ENCODE data around the gene CARD19.
"Not testable (repeated sequence)": the region's sequence is repeated elsewhere in the genome, so short reads cannot be mapped to it uniquely, and the experiment has no call there.

CARD19 gene

GRCh38 chr9:93108291-93109041 is 12.4 kb downstream of the CARD19 start:
- DNase-seq = no peak

DNA sequence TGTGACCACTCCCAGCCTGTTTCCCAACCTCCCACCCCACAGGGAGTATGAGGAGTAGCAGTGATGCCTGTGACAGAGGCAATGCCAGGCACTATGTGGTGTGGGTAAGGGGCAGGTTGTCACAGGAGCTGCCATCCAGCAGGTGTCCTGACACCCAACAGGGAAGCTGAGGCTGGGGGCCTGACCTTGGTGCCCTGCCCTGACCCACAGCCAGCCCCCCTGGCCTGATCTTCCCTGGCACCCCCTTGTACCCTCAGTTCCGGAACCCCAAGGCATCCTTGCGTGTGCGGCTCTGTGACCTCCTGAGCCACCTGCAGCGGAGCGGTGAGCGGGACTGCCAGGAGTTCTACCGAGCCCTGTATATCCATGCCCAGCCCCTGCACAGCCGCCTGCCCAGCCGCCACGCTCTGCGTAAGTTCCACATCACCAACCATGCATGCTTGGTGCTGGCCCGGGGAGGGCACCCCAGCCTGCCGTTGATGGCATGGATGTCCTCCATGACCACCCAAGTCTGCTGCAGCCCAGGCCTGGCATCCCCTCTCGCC is 14.4 kb downstream of the CARD19 start:
- no peak for DNase-seq

DNA sequence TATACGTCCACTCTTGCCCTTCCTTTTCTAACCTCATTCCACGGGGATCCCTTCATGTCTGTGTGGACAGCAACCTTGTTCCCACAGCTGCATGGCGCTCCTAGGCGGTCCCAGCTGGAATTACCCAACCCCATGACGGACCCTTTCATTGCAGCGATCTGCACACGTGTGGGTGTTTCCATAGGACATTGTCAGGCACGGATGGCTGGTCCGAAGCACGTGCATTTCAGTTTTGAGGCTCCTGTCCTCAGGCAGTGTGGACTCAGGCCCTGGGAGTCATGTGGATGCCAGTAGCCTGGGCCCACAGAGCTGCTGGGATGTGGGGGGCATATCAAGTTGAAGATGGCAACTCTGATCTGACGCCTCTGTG is 15.0 kb downstream of the CARD19 start:
- no peak for DNase-seq

DNA sequence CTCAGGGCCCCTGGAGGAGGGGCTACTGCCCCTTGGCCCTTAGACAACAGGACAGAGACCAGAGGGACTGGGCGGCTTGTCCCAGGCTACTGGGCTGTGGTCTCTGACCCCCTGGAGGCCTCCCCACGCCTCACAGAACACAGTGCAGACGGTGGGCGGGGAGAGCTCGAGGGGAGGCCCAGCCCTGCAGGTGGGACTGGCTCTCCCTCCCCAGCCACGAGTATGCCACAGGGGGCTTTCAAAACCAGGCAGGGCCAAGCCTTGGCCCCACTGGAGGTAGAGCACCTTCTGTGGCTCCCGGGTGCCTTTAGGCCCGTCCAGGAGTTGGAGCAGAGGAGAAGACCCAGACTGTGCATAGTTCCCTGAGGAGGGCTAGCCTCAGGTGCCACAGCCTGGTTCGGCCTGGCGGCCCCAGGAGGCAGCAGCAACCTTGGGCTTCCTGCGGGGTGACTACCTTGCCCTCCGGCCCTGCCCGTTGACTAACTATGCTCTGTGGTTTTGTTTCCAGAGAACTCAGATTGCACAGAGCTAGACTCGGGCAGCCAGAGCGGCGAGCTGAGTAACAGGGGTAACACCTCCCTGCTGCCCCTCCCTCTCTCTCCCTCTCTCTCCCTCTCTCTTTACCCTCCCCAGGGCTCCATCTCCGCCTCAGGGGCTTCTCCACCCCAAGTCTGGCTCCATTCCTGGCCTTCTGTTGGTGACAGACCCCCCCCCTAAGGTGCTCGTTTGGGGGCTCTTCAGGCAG is 15.5 kb downstream of the CARD19 start:
- DNase-seq = no peak

- no peak for DNase-seq
Measured at GRCh38 chr9:93112116-93112863, 16.3 kb downstream of the CARD19 start.

DNA sequence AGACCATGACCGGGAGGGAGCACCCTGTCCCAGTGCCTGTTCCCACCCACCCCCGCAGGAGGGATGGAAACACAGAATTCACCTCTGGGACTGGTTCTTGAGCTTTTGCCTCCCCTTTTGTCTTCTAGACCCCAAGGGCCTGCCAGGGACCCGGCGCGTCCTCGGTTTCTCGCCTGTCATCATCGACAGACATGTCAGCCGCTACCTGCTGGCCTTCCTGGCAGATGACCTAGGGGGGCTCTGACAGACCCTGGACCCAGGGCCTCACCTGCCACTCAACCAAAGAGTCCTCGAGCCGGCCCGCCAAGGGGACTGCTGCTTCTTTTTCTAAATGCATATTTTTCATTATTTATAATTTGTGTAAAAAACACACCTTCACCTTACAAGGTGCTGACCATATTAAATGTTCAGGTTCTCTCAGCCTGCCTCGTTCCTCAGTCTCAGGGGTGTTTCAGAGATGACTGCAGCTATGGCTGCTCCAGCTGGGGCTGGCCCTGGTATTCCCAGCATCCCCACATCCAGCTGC is 16.9 kb downstream of the CARD19 start:
- DNase-seq = no peak

DNA sequence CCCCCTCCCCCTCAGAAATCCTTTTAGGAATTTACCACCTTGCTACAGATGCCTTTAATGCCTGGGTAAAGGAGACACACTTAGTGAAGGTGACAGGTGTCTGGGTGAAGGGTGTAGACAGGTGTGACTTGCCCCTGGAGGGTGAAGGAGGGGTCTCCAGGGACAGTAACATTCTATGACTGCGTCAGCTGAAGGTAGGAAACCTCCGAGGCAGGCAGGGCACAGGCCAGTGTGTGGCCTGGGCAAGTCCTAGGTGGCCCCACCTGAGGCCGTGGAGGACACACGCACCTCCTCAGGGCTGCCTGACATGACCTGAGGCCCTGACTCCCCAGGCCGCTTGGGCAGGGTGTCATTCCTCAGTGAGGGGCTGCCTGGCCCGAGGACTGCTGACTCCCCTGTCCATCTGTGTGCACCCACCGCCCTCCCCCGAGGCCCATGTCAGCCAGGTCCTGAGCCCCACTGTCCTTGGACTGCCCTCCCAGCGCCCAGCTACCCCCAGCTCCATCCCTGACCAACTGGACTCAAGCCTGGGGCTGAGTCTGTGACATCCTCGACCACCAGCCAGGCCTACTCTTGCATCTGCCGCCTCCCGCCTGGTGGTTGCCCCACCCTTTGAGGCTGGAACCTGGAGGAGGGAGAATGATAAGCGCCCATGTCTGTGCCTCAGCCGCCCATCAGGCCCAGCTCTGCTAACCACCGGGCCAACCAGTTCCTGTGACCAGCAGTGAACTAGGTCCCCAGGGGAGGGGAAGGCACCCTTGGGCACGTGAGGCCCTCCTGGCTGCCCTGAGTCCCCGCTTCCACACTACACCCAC is 18.4 kb downstream of the CARD19 start:
- no peak for DNase-seq

DNA sequence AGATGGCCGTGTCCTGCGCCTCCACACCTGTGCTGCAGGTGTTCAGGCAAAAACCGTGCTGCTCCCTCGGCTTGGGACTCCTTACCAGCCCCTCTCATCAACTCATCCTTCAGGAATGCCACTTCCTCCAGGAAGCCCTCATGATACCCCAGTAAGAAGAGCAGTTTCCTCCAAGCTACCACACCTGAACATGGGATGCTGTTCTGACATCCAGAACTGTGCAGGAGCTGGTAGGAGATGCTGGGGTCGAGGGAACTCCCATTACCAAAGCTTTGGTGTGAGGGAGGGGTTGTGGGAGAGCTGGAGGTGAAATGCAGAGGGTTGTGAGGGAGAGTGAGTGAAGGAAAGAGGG is 18.9 kb downstream of the CARD19 start:
- DNase-seq = no peak

- DNase-seq = no peak
Measured at GRCh38 chr9:93115486-93116071, 19.6 kb downstream of the CARD19 start.

DNA sequence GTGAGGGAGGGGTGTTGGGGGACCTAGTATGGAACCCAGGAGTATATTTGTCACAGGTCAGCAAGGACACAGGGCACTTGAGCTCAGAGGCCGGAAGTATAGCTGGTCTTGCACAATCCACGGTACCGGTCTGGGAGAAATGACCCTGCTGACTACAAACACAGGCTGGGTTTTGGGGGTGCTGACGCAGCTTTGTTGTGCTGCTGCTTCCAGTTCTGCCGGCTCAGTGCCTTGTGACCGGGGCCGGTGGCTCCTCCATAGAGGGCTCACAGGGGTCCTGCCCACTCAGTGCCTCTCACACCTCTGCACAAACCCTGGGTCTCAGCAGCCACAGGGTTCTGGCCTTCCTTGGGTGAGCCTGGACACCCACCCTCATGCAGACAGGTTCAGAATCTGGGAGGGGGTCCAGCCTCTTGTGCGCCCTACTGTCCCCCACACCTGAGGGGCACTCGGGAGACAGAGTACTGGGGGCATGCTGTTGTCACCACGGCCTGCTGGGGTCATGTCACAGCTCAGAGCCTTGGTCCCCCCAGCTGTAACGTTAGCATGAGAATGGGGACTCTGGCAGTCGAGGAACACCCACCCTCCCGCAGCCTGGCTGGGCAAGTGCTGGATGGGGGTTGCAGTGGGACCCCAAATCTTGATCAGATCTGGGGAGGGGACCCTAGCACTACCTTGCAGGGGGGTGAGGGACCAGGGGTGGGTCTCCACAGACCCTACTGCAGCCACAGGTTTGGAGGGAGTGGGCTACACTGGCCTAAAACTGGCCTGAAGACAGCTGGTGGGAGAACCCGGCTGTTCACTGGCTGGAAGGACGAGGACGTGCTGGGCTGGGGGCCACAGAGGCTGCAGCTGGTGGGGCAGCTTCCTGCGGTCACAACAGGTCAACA is 20.3 kb downstream of the CARD19 start:
- no peak for DNase-seq

DNA sequence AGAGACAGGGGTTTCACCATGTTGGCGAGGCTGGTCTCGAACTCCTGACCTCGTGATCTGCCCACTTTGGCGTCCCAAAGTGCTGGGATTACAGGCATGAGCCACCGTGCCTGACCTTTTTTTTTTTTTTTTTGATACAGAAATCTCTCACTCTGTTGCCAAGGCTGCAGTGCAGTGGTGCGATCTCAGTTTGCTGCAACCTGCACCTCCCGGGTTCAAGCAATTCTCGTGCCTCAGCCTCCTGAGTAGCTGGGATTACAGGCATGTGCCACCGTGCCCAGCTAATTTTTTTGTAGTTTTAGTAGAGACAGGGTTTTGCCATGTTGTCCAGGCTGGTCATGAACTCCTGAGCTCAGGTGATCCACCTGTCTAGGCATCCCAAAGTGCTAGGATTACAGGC is 21.5 kb downstream of the CARD19 start:
- DNase-seq = not testable (repeated sequence)

GRCh38 chr9:93117924-93118862 is 22.2 kb downstream of the CARD19 start:
- no peak for DNase-seq

DNA sequence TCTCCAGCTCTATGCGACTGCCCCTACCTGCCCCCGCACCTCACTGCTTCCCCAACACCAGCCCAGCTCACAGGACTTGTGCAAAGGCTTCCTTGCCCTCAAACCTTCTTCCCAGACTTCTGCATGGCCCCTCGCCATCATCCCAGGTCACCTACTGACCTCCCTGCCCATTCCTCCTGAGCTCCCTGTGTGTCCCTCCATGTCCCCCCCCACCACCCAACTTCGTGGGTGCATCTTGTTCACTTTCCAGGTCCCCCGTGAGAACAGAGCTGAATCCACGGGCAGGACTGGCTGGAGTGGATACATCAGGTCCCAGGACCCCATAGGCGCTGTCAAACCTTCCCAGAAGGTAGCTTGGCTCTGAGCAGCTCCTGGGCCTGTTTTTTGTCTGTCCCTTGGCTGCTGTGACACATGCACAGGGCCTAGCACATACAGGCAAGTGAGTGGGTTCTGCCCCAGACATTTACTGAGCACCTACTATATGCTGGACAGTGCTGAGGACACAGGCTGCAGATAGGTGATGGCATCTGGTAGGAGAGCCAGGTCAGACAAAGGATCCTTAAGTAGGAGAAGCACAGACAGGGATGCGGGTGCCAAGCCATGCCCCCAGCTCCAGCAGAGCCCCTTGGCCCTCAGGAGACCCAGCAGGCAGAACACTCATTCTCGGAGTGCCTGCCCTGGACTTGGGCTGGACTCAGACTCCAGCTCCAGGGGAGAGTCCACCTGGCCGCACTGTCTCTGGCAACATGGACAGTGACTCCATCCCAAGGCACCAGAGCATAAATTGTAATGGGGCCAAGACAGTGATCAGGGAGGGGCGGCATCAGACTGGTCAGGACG is 23.1 kb downstream of the CARD19 start:
- no peak for DNase-seq

GRCh38 chr9:93119703-93119952 is 23.6 kb downstream of the CARD19 start:
- DNase-seq = no peak

DNA sequence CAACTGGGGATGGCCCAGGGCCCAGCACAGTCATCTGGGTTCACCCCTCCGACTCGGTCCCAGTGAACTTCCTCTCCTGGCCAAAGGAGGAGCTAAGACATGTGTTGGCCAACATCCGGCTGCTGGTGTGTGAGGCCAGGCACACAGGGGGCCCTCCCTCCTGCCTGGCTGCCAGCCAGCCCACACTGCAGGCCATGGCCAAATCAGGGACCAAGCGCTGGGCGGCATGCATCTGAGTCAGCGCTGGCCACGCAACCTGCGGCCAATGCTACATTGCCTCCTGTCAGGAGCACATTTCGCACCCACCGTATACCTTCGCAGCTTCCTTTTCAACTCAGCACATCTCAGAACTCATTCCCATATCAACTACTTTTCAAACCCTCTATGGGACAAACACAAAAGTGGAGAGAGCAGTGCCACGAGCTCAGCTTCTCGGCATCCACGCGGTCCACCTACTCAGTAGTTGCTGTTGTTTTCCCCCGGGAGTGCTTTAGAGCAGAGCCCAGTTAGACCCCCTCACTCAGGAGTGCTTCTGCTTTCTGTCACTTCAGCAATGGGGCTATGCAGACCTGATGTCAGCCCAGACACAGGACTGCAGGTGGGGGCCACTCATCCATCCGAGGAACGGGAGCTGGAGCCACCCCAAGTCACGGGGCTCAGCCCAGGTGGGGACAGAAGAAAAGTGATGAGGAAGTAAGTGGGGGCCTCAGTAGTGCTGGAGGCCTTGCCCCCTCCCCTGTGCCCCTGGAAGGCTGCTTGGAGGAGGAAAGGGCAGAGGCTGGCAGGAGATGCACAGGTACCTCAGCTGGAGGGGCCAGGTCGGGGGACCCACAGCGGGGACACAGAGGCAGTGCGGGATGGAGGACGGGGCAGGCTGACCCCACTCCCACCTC is 24.2 kb downstream of the CARD19 start:
- DNase-seq = peak; percentile 28

GRCh38 chr9:93120846-93121315 is 24.9 kb downstream of the CARD19 start:
- DNase-seq = no peak

DNA sequence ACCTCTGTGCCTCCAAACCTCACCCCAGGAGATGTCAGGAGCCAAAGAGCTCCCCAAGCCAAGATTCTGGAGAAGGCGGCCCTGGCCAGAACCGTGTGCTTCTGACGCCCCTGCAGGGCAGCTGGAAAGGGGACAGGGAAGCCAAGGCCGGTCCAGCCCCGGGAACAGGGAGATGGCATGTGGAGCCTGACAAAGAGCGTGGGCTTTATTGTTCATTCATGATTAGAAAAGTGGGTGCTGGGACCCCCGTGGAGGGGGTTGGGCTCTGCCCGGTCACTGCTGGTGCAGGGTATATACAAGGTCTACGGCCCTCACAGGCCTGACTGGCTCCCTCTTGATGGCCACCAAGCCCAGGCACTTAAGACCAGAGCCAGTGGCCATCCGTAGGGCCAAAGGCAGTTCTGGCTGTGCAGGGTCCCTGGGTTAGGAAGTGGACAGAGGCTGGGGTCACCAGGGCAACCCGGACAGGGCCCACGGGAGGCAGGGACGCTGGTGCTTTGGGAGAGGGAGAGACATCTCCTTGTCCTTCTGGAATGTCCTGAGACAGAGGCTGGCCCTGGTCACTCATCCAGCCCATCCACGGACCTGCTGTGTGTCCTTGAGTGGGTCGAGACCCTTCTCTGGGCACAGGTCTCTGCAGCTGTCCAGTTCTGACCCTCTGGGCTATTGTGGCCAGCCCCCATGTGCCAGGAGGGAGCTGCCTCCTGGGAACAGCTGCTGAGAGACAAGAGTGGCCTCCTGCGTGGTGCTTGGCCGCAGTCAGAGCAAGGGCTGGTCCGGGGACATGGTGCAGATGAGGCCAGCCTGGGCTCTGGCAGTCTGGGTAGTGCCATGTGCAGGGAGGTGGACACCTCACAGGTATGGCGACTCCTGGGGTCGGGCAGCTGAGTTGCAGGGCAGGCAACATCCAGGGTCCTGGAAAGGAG is 25.6 kb downstream of the CARD19 start:
- no peak for DNase-seq

All from NCI-H2029 treated with DMSO at 0.1 percent for 48 hours (cell line).